HEK293T (cell line): Measurements from ENCODE around the gene SLC27A2.

Source experiments
- ELF4 ChIP-seq: fragments of 450-650 bp; IDR thresholded peaks from 2 replicates; pipeline ENCODE4 v1.6.1; 2017; ENCODE audit warnings: antibody characterized with exemption
- FOXA1 ChIP-seq: fragments of 450-650 bp; IDR thresholded peaks from 2 replicates; pipeline ENCODE4 v1.6.1; 2016; ENCODE audit warnings: mild to moderate bottlenecking
- FOXK2 ChIP-seq: fragments of 450-650 bp; IDR thresholded peaks from 2 replicates; pipeline ENCODE4 v1.6.1; 2016; ENCODE audit warnings: mild to moderate bottlenecking
- L3MBTL2 ChIP-seq: fragments of 450-650 bp; conservative IDR thresholded peaks from 2 replicates; pipeline ENCODE4 v1.6.1; 2016; ENCODE audit warnings: mild to moderate bottlenecking
- SUZ12 ChIP-seq: fragments of 450-650 bp; IDR thresholded peaks from 2 replicates; pipeline ENCODE4 v1.6.1; 2016; ENCODE audit warnings: mild to moderate bottlenecking

- TF ChIP-seq SUZ12 (no peak), ELF4 (no peak), FOXK2 (no peak), FOXA1 (no peak), L3MBTL2 (no peak)
Observed at GRCh38 chr15:50265620-50266019, 83.6 kb downstream of the SLC27A2 start, which contains the start of gene HDC.
